ENCODE results near the gene ZC3H14.

The ZC3H14 gene

DNA sequence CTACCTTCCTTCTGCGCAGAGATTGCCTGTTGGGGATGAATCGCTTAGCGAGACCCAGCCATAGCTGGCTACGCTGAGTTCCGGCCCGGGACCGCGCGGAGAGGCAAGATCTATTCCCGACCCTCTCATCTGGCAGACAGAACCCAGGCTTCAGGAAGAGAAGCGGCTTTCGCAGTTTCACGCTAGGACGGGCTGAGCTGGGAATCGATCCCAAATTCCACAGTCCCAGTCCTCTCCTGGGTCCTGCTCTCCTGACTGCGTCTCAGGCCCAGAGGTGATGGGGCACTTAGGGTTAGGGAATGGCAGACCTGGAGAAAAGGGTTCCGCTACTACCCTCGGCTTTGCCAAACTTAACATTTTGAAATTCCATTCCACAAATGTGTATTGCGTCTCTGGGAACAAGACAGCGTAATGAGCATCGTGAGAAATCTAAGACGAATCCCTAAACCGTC is 10.8 kb upstream of the ZC3H14 start:
- DNase-seq: peak; percentile 4

DNA sequence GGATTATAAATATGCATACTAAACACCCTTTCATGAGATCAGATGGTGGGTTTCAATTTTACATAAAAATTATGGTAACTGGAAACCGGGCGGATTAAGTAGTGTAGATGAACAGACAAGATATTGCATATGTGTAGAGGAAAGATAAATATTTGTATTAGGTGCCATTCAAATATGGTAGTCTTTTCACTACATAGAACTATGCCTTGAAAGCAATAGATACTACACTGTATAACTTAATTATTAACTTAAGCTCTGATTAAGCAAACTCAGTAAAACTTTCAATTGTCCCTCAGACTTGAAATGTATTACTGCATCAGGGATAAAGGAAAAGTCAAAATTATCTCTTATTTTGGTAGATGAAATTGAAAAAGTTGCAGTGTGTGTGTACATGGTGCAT is 10.0 kb upstream of the ZC3H14 start:
- DNase-seq: no peak

DNA sequence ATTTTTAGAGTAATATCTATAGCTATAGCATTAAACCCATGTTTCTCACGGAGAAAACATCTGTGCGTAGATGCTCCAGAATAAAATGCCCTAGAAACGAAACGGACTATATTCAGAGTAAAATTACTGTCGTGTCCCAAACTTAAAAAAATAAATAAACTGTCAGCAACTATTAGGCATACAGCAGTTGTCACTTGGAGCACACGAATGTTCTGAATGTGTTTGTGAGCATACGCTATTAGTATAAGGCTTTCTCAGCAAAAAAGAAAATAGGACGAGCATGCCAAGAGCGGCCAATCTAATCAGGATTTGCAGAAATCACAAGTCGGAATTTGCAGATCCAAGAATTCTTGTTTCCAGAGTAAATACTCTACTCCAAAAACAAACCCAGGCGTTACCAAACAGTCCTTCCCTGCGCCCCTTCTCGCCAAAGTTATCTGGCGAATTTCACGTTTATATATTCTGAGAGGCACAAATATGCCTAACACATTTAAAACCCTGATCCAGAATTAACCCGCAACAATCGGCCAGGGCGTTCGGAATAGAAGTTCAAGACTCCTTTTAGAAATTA is 8.9 kb upstream of the ZC3H14 start:
- peak; percentile 52 for DNase-seq

DNA sequence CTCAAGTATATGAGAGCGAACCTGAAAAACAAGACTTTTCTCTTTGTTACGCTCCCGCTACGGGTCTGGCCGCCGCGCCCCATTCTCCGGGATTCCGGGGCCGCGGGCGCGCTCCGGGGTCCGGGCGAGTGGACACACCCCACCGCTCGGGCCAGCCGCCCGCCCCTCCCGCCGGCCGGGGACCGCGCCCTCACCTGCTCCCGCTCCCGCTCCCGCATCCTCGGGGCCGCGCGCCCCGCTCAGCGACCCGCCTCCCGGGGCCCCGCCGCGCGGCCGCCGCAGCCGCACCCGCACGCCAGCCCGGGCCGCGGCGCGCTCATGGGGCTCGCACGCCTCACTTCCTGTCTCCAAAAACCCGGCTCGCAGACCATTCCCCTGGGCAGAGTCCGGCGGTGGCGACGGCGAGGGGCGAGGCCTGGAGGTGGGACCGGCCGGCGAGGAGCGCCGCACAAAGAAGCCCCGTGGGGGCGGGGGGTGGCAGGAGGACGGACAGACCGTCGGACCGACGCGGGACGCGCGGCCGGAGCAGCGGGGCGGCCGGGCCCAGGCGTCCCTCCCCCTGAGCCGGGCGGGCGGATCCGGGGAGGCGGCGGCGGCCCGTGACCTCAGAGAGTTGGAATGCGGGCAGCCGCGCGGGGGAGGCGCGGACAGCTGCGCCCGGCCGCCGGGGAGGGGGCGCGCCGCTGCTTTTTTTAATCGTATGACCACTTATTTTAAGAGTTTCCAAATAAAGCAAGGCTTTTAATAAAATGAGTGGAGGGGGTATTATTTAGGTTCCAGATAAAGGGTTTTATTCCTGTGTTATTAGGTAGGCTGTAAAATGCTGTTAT is 8.2 kb upstream of the ZC3H14 start, which contains the start of gene PTPN21:
Gene PTPN21, minus strand, starts transcription at position 551 of the 830 bp plus-strand sequence. CDS start 4,590 bp downstream, outside the sequence.
- peak; percentile 74 for DNase-seq

DNA sequence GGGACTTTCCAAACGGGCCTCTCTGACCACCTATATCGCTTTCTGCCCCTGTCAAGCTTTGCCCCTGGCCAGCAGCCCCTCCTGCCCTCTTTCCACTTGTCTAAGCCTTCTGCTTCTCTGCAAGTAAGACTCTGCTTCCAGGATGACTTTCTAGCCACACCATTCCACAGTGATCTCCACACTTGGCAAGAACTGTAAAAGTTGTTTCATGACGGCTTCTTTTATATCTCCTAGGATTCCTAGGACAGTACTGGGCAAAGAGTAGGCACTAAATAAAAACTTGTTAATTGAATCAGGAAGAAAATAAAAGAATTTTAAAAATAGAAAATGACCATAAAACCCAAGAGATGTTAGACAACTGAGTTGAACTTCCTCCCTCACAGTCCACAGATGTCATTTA is 6.3 kb upstream of the ZC3H14 start:
- no peak for DNase-seq

DNA sequence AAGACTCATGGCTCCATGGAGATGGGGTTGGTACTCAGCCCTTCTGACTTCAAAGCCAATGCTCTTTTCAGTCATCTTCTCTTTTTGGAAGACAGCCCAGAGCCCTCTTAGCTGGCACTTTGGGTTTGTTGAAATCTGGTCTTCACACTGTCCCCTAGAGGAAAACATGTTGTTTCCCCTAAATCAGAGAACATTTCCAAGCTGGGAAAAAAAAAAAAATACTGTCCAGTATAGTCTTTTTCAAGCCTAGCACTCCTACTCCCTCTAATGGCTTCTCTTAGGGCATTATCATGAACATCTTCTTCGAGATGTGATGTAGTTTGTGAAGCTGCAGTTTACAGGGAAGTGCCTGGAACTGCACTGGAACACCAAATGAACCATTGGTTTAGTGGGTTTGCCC is 3.0 kb upstream of the ZC3H14 start:
- peak; percentile 11 for DNase-seq

DNA sequence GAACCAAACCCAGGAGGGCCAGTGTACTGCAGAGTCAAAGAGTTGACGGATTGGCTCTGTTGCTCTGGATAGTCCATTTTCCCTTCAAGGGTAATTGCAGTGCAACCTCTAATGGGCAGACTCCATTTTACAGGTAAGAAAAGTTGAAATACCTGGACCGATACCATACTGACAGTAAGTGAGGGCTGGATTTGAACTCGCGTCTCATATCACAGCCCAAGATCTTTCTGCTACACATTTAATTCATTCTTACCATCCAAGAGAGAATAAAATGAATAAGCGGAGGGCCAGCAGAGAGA is 356 bp upstream of the ZC3H14 start:
- no peak for DNase-seq

DNA sequence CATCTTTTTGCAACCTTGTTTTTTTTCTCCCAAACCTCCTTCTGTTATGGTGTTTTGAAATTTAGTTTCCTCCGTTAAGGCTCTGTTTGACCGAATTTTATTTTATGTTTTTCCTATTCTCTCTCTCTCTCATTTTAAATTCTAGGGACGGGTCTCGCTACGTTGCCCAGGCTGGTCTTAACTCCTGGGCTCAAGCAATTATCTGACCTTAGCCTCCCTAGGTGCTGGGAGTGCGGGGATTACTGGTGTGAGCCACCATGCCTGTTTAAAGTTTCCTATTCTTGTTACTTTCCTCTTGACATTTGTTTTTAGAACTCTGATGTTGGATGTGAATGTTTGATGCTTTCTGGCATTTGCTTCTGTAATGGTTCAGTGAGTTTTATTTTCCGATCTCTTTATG is 1.0 kb downstream of the ZC3H14 start:
- DNase-seq: no peak

DNA sequence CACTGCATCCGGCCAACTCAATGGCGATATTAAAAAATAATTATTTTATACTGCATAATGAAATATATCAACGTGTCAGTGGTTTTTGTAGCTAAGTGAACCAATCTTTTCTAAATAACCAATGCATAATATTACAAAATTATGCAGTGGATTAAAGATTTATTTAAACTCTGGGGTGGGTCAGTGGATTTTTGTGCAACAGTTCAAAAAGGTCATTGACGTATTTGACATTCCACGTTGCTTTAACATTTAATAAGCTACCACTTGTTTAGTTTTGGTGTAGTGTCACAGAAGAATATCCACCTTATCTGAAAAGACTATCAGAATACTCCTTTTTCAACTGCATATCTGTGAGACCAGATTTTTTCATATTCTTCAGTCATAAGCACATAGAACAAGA is 2.6 kb downstream of the ZC3H14 start:
- no peak for DNase-seq

DNA sequence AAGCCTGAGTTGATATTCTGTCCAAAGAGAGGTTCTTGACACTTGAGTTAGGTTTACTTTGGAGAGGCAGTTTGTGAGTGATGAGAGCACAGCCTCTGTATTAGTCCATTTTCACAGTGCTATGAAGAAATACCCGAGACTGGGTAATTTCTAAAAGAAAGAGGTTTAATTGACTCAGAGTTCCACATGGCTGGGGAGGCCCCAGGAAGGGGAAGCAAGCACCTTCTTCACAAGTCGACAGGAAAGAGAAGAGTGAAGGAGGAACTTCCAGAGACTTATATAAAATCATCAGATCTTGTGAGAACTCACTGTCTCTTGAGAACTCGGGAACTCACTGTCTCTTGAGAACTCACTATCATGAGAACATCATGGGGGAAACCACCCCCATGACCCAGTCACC is 5.4 kb downstream of the ZC3H14 start:
- DNase-seq: no peak

DNA sequence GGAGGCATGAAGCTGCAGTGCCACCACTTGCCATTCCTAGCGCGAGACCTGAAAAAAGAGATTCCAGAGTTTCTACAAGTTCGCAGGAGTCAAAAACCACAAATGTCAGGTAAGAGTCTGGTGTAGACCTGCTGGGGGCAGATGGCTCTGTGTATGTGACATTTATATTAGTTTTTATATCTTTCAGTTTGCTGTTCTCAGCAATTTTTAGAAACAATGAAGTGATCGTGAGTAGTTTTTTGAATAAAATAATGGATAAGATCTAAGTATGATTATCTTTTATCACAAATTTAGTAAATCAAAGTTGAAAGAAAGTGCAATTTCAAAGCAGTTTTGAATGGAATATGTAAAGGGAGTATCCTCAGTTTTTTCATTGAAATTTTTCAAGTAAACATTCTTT is 9.3 kb downstream of the ZC3H14 start:
- DNase-seq: no peak

DNA sequence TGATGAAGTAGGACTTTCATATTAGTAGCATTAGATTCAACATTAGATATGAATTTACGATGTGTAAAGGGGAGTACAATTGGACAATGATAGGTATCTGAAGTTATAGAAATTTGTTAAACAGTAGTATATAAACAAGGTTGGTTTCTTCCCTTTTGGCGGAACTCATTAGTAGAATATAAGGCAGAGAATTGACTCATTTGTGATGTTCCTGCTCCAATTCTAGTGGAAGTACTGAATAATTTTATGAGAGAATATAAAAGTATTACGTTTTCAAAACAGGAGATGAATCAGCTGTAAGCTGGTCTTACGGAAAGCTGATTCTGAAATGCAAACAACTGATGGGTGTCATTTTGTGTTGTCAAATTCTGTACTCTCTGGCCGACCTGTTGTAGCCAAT is 13.4 kb downstream of the ZC3H14 start:
- DNase-seq: no peak

DNA sequence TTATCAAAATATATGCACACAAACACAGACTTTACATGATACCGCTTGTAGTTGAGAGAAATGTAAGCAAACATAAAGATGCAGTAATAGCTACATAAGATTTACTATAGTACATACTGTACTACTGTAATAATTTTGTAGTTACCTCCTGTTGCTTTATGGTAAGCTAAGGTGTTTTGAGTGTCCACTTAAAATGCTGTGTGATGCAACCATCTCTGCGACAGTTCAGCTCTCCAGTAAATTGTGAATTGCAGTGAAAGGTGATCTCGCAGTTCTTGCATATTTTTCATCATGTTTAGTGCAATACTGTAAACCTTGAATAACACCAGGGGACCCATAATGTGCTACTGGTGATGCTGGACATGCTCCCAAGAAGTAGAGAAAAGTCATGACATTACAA is 21.6 kb downstream of the ZC3H14 start:
- DNase-seq: no peak

DNA sequence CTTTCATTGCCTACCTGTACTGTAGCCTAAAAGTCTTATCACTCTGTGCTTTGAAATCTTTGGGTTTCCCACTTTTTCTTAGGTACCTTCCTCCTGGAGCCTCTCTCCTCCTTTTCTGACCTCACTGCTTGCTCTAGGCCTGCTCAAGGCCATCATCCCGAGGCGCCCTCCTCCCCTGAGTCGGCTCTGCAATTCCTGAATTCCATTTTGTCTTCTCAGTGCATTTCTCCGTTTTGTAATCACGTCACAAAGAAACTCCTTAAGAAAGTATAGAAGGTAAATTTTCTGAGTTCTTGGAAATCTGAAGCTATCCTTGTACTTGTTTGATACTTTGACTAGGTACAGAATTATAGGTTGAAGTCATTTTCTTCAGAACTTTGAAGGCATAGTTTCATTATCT is 25.2 kb downstream of the ZC3H14 start:
- no peak for DNase-seq

DNA sequence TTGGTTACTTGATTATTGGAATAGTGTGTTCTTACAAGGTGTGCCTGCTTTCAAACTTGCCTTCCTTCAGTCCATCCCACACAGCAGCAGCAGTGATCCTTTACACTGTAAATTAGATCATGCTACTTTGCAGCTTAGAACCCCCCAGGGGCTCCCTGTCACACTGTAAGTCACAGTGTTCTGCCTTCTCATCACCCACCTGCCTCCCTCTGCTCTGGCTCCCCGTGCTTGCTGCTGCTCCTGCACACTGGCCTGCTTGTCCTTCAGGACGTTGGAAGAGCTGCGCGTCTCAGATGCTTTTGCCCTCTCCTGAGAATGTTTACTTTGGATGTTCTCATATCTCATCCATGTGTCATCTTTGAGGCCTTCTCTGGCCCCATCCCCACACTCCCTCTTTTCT is 27.3 kb downstream of the ZC3H14 start:
- no peak for DNase-seq

DNA sequence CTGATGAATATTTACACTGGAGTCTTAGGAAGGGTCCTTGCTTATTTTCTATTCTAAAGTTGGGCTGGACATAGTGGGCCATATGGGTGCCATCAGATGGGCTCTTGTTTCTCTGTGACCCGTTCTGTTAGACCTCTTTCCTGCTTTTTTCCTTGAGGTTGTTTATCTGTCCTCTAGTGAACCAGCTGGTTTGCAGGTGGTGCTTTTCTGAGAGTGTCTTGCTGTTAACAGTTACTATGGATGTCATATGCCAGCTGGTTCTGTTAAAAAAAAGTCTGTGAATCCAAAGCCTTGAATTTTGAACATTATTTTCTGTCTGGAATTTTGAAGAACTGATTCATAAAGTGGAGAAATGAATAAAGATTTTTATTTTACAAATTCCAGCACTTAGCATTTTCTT is 29.2 kb downstream of the ZC3H14 start:
- DNase-seq: no peak

DNA sequence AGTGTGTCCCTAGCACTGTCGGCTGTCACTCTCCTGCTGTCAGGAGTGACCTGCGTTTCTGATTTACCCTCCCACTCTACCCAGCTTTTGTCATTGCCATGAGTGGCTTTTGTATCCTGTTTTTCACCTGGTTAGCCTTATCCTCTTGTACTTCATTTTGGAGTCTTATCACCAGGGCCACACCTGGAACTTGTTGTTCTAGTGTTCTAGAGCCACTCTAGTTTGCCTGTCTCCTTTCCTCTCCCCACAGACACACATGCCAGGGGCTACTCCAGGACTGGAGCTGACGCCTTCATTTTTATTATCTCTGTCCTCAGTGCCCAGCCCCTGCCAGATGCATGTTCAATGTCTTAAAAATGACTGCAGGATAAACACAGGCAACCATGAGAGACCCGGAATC is 34.2 kb downstream of the ZC3H14 start:
- no peak for DNase-seq

DNA sequence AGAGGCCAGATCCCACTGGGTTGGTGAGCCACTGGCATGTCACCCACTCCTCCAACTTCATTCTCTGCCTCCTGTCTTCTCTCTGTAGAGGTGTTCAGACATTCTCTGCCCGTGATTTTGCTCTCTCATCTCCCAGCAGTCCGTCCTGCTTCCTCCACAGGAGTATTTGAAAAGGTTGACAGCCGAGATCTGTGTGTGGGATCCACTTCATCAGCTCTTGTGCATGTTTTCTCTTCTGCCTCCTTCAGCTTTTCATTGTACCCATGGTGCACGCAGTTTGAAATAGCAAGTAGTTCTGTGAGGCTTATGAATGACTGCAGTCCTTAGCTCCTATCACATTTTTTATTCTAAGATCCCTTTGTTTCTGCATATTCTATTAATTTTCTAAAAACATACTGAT is 34.8 kb downstream of the ZC3H14 start:
- DNase-seq: no peak

DNA sequence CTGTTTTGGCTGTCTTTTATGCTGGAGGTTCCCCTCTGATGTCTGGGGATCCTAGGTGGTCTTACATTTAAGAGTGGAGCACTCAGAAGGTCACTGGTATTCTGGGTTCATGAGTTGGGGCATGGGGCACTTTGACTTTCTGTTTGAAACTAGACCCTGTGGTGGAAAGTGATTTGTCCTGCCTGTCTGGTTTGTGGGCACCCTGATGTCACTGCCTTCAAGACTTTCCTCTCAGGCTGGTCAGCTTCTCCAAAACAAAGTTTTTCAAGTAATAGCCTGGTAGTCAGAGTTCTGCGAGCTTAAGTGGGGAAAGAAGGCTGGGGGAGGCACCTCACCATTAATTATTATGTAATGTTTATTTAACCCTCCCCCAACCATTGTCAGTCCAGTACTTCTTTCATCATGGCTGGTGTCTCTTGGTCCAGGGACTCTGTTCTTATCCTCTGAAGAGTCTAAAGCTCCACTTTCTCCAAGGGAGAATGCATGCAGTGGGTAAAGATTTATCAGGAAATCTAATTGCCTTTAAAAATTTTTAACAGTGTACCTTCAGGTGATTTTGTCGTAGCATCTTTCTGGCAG is 35.3 kb downstream of the ZC3H14 start:
- DNase-seq: no peak

DNA sequence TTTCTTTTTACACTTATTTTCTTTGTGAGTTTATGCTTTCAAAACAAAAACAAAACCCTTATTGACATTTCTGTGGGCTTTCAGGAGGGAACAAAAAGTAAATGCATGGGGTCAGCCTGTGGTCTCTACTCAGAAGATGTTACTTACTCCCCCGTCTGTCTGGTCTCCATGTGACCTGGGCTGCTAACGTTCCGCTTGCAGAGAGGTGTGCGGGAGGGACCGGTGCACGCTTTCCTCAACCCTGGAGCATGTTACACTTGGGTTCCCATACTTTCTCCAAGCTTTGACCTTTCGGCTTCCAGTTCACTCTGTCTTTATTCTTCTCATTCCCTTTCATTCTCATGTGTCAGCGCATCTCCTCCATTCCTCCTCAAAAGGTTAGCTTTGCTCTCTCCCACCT is 36.5 kb downstream of the ZC3H14 start:
- no peak for DNase-seq

DNA sequence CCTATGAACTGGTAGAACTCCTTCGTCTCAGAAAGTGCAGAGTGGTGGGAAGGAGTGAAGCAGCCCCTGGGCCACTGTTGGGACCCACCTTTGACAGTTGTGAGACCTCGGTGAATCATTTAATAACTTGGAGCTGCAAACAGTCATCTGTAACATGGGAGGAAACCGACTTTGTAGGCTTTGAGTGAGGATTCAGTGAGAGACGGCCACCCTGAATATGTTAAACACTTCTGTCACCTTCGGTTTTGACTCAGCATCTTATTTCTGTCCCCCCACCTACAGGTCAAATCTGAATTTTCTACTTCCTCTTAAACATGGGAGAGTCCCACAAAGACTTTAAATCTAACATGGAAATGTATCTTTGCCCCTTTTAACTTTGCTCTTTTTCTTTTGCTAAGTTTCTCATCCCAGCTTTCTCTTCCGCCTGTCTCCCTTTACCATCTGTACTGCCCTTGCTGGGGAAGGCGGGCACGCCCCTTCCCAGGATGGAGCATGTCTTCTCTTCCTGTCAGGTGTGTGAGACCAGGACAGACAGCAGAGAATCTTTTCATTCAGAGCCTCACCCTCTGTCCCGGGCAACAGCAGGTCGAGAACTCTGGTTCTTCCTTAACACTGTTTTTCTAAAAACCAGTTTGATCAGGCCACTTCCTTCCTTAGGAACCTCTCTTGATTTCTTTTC is 37.1 kb downstream of the ZC3H14 start:
- no peak for DNase-seq

DNA sequence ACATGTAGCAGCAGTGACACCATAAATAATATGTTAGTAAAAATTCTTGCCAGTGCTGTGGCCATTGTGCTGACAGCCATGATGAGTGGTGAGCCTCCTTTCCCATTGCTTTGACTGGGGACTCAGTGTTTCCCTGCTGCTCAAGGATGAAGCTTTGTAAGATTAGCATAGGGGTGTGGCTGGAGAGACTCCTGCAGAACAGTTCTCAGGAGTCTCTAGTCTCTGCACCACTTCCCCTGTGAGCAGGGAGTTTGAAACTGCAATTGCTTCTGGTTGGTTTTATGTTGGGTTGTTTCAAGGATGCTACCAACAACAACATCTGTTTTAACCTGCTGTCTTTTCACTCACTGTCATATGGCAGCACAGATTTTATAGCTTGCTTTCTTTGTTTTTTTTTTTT is 41.4 kb downstream of the ZC3H14 start:
- DNase-seq: no peak

DNA sequence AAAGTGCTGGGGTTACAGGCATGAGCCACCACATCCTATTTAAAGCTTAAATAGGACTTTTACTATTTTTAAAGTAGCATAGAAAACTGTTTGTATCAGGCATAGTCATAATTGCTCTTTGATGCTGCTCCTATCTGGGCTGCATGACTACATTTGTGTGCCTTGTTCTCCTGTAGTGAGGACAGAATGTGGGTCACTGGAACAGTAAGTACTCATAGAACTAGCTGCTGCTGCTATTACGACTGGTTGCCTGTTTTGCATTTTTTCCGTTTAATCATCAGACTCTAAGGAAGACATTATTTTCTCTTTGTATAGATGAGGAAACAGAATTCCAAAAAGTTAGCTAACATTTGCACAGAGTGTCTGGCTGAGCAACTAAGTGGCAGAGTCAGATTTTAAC is 42.8 kb downstream of the ZC3H14 start:
- no peak for DNase-seq

DNA sequence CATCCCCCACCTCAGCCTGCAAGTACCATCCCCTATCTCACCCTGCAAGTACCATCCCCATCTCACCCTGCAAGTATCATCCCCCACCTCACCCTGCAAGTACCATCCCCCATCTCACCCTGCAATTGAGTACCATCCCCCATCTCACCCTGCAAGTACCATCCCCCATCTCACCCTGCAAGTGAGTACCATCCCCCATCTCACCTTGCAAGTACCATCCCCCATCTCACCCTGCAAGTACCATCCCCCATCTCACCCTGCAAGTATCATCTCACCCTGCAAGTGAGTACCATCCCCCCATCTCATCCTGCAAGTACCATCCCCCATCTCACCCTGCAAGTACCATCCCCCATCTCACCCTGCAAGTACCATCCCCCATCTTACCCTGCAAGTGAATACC is 45.0 kb downstream of the ZC3H14 start:
- DNase-seq: no peak

Data from kidney glomerular epithelial cell (primary cell).